Panc1 (cell line): ENCODE data around the gene BORCS8.

ENCODE experiments used
- CTCF ChIP-seq: fragments of 450-650 bp; IDR thresholded peaks from 2 replicates; pipeline ENCODE4 v1.5.1; 2017; ENCODE audit warnings: mild to moderate bottlenecking
- POLR2AphosphoS5 ChIP-seq: IDR thresholded peaks from 2 replicates; pipeline ENCODE4 v1.6.1; 2012; ENCODE audit warnings: mild to moderate bottlenecking, low read depth, low read length, moderate library complexity
- REST ChIP-seq, 2 experiments: IDR thresholded peaks; 2 replicates each; pipeline ENCODE4 v1.6.1; 2011 to 2012; ENCODE audit warnings: low read depth in 2 of 2, control low read depth in 1 of 2, low read length in 1 of 2, mild to moderate bottlenecking in 1 of 2, moderate library complexity in 1 of 2; ENCODE audit not compliant: insufficient read depth in 1 of 2
- SIN3A ChIP-seq: IDR thresholded peaks from 2 replicates; pipeline ENCODE4 v1.6.1; 2012; ENCODE audit warnings: low read depth, mild to moderate bottlenecking, low read length, moderate library complexity, borderline replicate concordance; ENCODE audit not compliant: insufficient read depth
- TCF7L2 ChIP-seq: IDR thresholded peaks from 2 replicates; pipeline ENCODE4 v1.6.1; 2011; ENCODE audit warnings: mild to moderate bottlenecking, low read depth, low read length, inconsistent platforms

GRCh38 chr19:19193926-19194325, 2.0 kb upstream of the BORCS8 start:
- TF ChIP-seq CTCF (no peak), REST (IDR thresholded peaks at IDR 0.05; ENCODE audit: insufficient read depth in 1 of 2, low read depth in 2 of 2, low read length in 1 of 2) (no peak), SIN3A (no peak), POLR2AphosphoS5 (no peak), TCF7L2 (no peak)
